ENCODE measurements around the gene ARSB.
"Not testable (repeated sequence)": the region's sequence is repeated elsewhere in the genome, so short reads cannot be mapped to it uniquely, and the experiment has no call there.

The ARSB gene

GRCh38 chr5:78930721-78931120, 54.4 kb downstream of the ARSB start:
- DNase-seq (ENCODE audit: low spot score) = no peak

- no peak for DNase-seq (ENCODE audit: low spot score)
These were observed 55.3 kb downstream of the ARSB start for GRCh38 chr5:78929833-78930232.

GRCh38 chr5:78927657-78928282, 57.3 kb downstream of the ARSB start:
- DNase-seq (ENCODE audit: low spot score) = peak; percentile 47

- no peak for DNase-seq (ENCODE audit: low spot score)
These were observed 58.9 kb downstream of the ARSB start for GRCh38 chr5:78926252-78926651.

GRCh38 chr5:78925129-78925876, 59.8 kb downstream of the ARSB start:
- no peak for DNase-seq (ENCODE audit: low spot score)

GRCh38 chr5:78923622-78923970, 61.5 kb downstream of the ARSB start:
- DNase-seq (ENCODE audit: low spot score) = no peak

GRCh38 chr5:78922879-78923621, 62.1 kb downstream of the ARSB start:
- DNase-seq (ENCODE audit: low spot score) = no peak

GRCh38 chr5:78920604-78921003, 64.5 kb downstream of the ARSB start:
- peak; percentile 25 for DNase-seq (ENCODE audit: low spot score)

- DNase-seq (ENCODE audit: low spot score) = no peak
These were observed 65.3 kb downstream of the ARSB start for GRCh38 chr5:78919796-78920195.

- DNase-seq (ENCODE audit: low spot score) = no peak
These were observed 69.1 kb downstream of the ARSB start for GRCh38 chr5:78916044-78916443.

- DNase-seq (ENCODE audit: low spot score) = no peak
These were observed 69.9 kb downstream of the ARSB start for GRCh38 chr5:78915170-78915569.

- DNase-seq (ENCODE audit: low spot score) = no peak
These were observed 72.3 kb downstream of the ARSB start for GRCh38 chr5:78912811-78913210.

GRCh38 chr5:78912085-78912771, 72.9 kb downstream of the ARSB start:
- no peak for DNase-seq (ENCODE audit: low spot score)

- not testable (repeated sequence) for DNase-seq (ENCODE audit: low spot score)
These were observed 75.7 kb downstream of the ARSB start for GRCh38 chr5:78909224-78909983.

- peak; percentile 42 for DNase-seq (ENCODE audit: low spot score)
These were observed 76.7 kb downstream of the ARSB start for GRCh38 chr5:78908173-78909061.

- DNase-seq (ENCODE audit: low spot score) = peak; percentile 48
These were observed 77.7 kb downstream of the ARSB start for GRCh38 chr5:78907255-78907891.

GRCh38 chr5:78905084-78905938, 79.8 kb downstream of the ARSB start:
- DNase-seq (ENCODE audit: low spot score) = no peak

GRCh38 chr5:78903861-78904260, 81.2 kb downstream of the ARSB start:
- no peak for DNase-seq (ENCODE audit: low spot score)

GRCh38 chr5:78903353-78903752, 81.8 kb downstream of the ARSB start:
- no peak for DNase-seq (ENCODE audit: low spot score)
